GM18520 (cell line): ENCODE data around the gene MT1A.
A peak's percentile ranks its signal among the peaks of the same experiment; 100 is the strongest.

Experiments used
- ATAC-seq: cut with Tn5 transposase; IDR thresholded peaks from one replicate; pipeline ENCODE4 v1.9.1; 2021; ENCODE audit not compliant: unreplicated experiment

The MT1A gene

GRCh38 chr16:56630134-56630533 lies 8.3 kb upstream of the MT1A start:
- peak; percentile 74 for ATAC-seq

- no peak for ATAC-seq
These were observed 7.3 kb upstream of the MT1A start for GRCh38 chr16:56631197-56631596.

DNA sequence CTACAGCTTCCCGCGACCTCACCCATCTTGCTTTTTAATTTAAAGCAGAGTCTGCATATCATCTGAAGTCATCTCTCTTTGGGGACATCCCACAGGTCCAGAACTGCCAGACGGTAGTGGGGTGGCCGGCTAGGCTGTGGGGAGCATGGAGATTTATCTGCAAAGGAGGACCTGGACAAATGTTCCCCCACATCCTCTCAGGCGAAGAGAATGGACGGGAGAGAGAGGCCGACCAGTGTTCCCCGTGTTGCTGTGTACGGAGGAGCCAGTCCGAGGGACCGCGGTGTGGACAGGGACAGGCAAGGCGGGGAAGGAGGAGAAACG lies 6.7 kb upstream of the MT1A start:
- ATAC-seq, result no peak

GRCh38 chr16:56632156-56632847 lies 6.2 kb upstream of the MT1A start, which contains the start of gene MT1M:
Gene MT1M (plus strand): TSS chr16:56632659. CDS start chr16:56632732, 73 bp downstream.
- no peak for ATAC-seq

DNA sequence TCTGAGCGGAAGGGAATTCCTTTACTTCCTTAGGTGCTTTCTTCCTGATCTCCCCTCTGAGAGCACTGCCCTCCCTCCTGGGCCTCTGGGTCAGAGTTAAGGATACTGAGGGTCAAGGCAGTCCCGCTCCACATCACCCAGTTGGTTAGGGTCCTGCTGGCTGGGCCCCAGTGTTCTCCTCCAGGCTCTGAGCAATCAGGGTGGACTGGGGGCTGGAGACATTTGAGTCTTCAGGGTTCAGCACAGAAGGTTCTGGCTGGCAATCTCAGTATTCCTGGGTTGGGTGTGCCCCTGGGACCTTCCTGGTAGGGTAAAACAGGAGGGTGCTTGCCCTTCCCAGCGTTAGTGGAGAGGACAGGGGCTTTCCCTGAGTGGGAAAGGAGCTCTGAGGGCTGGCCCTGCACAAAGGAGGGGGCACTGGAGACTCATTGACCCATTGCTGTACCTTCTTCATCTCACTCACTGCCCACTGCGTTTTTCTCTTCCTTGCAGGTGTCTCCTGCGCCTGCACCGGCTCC lies 5.6 kb upstream of the MT1A start:
- ATAC-seq, result no peak

DNA sequence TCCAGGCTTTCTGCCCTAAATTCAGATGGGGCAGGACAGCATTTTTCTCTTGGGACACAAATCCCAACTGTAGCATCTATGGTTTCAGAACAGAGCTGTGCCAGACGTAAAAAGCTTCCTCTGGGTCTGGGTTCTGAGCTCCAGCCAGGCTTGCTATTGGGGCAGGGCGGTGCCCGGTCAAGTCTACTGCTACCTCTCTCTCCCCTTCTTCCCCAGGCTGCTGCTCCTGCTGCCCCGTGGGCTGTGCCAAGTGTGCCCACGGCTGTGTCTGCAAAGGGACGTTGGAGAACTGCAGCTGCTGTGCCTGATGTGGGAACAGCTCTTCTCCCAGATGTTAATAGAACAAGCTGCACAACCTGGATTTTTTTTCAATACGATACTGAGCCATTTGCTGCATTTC lies 4.9 kb upstream of the MT1A start:
- no peak for ATAC-seq

GRCh38 chr16:56634715-56635440 lies 3.6 kb upstream of the MT1A start:
- no peak for ATAC-seq

- ATAC-seq, result no peak
These were observed 3.0 kb upstream of the MT1A start for GRCh38 chr16:56635441-56635967.

GRCh38 chr16:56636616-56637413 lies 1.7 kb upstream of the MT1A start:
- ATAC-seq, result no peak

GRCh38 chr16:56639045-56639444 lies 579 bp downstream of the MT1A start:
- ATAC-seq, result no peak

- no peak for ATAC-seq
These were observed 1.6 kb downstream of the MT1A start for GRCh38 chr16:56640076-56640475.

DNA sequence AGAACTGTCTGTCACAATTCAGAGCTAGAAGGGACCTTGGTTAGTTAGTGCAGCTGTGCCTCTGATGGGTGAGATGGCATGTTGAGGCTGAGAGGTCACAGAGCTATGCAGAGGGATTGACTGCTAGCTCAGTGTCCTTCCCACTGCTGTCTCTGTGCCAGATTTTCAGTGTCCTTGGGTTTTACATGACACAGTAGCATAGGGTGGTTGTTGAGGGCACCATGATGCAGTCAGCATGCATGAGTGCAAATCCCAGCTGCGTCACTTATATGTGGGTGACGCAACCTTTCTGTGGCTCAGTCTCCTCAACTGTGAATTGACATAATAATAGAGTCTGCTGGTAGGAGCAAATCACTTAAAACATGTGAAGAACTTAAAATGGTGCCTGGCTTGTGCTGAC lies 2.7 kb downstream of the MT1A start:
- ATAC-seq, result no peak

GRCh38 chr16:56643080-56643778 lies 4.8 kb downstream of the MT1A start:
- ATAC-seq, result peak; percentile 77

GRCh38 chr16:56643833-56644232 lies 5.4 kb downstream of the MT1A start:
- no peak for ATAC-seq

DNA sequence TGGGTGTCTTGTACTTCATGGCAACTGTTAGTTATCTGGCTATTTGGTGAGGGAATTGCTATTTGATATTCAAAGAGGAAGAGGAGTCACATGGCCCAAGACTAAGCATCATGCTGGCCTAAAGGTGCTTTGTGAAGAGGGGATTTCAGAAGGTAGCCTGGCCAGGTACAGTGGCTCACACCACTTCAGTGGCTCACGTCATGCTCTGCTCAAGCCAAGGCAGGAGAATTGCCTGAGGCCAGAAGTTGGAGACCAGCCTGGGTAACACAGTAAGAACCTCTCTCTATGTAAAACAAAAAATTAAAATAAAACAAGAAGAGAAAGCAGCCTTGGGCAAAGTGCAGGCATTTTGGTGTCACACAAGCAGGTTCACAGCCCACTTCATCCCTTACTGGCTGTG lies 6.8 kb downstream of the MT1A start:
- no peak for ATAC-seq

- ATAC-seq, result no peak
These were observed 7.4 kb downstream of the MT1A start for GRCh38 chr16:56645838-56646237.

GRCh38 chr16:56647641-56648431 lies 9.4 kb downstream of the MT1A start:
- no peak for ATAC-seq

- no peak for ATAC-seq
These were observed 10.8 kb downstream of the MT1A start for GRCh38 chr16:56649271-56649670.

GRCh38 chr16:56649820-56650219 lies 11.4 kb downstream of the MT1A start:
- no peak for ATAC-seq

- no peak for ATAC-seq
These were observed 13.1 kb downstream of the MT1A start, which contains the start of gene MT1B for GRCh38 chr16:56651586-56651985. Gene MT1B (plus strand): TSS chr16:56651886. CDS start chr16:56651954, 68 bp downstream.
